ENCODE results near the gene NOXO1.
A peak's percentile ranks its signal among the peaks of the same experiment; 100 is the strongest.

NOXO1 gene

GRCh38 chr16:1932050-1933028 lies 48.9 kb downstream of the NOXO1 start:
- no peak overlapping the region for H3K27ac Mint-ChIP-seq
- no peaks in the 10 kb centered on the region for H3K27me3 Mint-ChIP-seq
- H3K9me3 Mint-ChIP-seq = no peaks in the 10 kb centered on the region

GRCh38 chr16:1930338-1930720 lies 50.9 kb downstream of the NOXO1 start:
- Mint-ChIP-seq H3K4me1 (peaks cover 3% of the 10 kb centered on the region), H3K27ac (peak overlapping the region; percentile 46), H3K9me3 (no peaks in the 10 kb centered on the region), H3K27me3 (no peaks in the 10 kb centered on the region), H3K36me3 (no peaks in the 10 kb centered on the region), H3K4me3 (no peak overlapping the region)

More at GRCh38 chr16:1932050-1933028, 48.9 kb downstream of the NOXO1 start:
- Mint-ChIP-seq H3K4me3 (no peak overlapping the region), H3K36me3 (no peaks in the 10 kb centered on the region), H3K4me1 (peaks cover 3% of the 10 kb centered on the region)

- Mint-ChIP-seq H3K9me3 (no peaks in the 10 kb centered on the region), H3K36me3 (no peaks in the 10 kb centered on the region), H3K4me1 (peaks cover 3% of the 10 kb centered on the region), H3K4me3 (peak overlapping the region; percentile 23), H3K27me3 (no peaks in the 10 kb centered on the region), H3K27ac (no peak overlapping the region)
Measured at GRCh38 chr16:1929578-1930337, 51.5 kb downstream of the NOXO1 start.

- Mint-ChIP-seq H3K27ac (peak overlapping the region; percentile 51), H3K36me3 (no peaks in the 10 kb centered on the region), H3K27me3 (no peaks in the 10 kb centered on the region), H3K4me3 (peak overlapping the region; percentile 80), H3K9me3 (no peaks in the 10 kb centered on the region), H3K4me1 (peaks cover 3% of the 10 kb centered on the region)
Measured at GRCh38 chr16:1929105-1929504, 52.2 kb downstream of the NOXO1 start.
